Measurements from ENCODE around the gene FREM1.

Gene FREM1

DNA sequence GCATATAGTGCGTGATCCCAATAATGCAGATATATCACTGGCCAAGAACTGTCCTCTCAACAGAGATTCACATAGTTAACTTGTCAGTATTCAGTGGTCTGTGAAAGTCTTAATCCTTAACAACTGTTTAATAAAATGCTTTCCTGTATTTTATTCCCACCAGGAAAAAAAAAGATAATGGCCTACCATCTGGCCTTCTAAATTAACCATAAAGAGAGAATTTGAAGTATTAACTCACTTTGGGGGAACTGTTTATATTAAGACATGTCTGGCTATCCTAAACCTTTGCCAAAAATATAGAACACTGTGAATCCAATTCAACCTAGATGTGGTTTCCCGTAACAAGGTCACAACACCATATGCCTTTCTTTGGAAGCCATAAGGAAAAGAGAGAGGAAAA lies 818 bp upstream of the FREM1 start:
- DNase-seq (ENCODE audit: low read depth): no peak

DNA sequence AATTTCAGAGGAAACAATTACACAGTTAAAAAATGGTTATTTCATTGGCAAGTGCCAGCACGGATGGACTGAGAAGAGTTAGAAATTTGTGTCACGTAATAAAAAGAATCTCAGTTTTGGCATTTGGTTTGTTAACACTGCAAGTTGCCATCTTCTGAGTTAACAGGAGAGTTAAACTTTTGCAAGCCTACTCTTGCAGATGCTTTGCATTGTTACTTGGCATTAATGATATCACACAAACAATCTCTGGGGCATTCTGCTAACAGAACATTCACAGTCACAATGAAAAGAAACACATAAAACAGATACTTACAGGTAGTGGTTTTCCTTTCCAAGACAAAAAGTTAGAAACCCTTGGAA lies 647 bp downstream of the FREM1 start:
- DNase-seq (ENCODE audit: low read depth): no peak

DNA sequence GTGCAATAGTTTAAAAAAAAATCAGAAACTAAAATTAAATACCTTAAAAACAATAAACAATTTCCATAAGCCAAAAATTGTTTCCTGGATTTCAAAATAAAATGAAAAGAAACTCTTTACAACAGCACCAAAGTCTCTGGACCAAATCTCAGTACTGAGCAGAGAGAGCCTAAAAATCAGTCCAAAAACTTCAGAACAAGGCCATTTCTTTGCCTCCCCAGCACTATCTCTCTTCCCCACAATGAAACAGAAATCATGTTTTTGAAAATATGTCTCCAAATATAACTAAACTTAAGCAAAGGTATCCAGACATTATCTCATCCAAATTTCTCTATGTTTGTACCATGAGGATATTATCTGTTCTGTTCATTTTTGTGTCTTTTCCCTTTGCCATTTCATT lies 1.0 kb downstream of the FREM1 start:
- DNase-seq (ENCODE audit: low read depth): no peak

DNA sequence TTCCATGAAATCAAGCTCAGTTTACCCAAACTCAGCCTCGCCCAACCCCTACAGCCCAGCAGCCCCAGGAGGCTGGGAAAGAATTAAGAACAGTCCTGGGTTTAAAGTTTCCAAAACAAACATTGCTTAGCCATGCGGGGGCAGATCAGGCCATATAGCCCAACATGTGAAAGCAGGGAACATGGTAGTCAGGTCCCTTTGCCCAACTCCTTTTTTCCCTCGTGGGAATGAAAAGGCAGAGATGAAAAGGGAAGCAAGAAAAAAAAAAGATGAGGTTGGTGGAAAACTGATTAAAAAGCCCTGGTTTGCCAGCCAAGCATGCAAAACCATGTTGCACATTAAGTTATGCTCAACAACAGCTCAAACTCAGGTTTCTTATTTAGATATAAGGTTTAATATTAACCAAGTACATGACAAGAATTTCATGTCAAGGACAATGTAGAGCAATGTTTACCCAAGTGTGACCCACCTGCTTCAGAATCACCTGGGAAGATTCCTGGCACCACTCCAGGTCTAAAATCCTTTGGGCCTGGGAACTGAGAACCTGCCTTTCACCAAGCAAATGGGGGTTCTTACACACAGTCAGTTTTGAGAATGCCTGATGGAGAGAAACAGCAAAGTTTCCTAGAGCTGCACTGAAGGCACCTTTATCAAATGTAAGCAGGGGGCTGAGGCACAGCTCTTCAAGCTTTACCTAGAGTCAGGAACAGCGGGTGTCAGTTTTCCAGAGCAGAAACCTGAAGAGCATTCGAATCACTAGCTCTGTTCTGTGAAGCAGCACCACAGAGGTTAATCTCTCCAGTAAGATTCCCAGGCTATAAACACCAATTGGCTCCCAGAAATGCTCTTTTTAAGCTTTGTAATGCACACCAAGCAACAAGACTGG lies 1.7 kb downstream of the FREM1 start:
- no peak for DNase-seq (ENCODE audit: low read depth)

DNA sequence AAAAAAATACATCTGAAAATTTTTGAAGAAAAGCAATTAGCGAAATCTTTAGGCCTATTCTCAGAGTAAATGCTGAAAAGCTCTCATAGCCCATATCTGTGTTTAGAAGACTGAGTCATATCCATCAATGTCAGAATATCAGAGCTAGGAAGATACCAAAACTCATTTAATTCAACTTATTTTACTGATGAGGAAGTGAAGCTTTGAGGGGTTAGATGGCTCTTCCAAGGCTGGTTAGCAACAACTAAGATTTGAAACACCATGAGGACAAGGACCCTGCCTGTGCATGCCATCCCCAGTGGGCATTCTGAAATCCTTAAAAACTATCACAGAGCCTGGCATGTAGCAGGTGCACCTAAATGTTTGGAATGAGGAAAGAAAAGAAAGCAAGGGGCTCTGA lies 2.5 kb downstream of the FREM1 start:
- DNase-seq (ENCODE audit: low read depth): no peak

DNA sequence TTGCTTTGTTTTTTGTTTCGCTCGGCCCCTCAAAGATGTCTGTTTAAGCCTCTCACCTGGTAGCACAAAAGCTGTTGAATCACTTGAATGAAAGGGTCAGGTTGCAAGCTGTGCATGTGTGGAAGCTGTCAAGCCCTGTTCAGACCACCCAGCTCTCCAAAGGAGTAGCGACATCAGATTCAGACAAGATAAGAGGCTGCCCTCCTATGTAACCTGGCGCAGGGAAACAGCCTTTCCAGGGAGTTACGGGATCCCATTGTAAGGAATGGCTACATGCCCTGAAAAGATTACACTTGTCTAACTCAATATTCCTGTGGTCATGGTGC lies 2.9 kb downstream of the FREM1 start:
- DNase-seq (ENCODE audit: low read depth): no peak

DNA sequence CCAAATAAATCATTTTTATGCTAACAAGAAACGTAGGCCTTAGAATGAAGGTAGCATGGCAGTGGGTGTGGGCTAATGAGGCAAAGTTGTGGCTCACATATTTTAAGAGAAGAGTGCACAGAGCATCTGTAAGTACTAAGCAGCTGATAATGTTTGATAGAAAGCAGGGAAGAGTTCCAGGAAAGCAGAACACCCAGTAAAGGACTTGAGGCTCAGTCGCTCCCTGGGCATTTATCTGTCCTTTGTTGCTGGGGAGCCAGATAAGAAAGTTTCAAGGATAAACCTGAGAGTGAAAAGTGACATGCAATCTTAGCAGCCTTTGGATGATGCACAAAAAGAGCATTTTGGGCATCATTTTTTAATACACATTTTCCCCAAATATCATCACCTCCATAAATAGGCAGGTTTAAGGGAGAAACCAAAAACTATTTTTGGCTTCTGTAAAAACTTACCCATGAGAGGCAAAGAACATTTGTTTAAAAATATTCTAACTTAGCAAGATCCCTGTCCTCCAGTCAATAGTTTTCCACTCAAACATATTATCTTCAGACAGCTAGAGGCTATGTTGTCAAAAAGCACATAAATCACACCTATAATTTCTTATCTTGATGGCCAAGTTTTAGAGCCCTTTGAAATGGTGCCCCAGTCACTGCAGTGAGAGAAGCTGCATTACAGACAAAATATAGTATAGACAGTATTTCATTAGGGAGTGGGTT lies 3.4 kb downstream of the FREM1 start:
- no peak for DNase-seq (ENCODE audit: low read depth)

DNA sequence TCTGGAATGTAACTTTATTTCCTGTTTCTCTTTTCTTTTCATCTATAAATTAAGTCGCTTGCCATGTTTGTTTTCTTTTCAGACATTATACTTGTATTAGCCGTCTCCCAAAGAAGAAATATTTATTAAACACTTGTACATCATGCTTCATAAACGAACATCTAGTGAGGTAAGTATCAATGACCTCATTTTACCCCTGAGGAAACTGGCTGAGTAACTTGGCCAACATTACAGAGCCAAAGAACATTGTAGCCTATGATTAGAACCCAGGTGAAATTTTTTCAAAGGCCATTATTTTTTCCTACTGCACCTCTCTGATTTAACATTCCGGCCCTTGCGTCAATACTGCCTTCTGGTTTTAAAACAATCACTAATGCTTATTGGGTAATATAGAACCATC lies 4.2 kb downstream of the FREM1 start:
- DNase-seq (ENCODE audit: low read depth): no peak

DNA sequence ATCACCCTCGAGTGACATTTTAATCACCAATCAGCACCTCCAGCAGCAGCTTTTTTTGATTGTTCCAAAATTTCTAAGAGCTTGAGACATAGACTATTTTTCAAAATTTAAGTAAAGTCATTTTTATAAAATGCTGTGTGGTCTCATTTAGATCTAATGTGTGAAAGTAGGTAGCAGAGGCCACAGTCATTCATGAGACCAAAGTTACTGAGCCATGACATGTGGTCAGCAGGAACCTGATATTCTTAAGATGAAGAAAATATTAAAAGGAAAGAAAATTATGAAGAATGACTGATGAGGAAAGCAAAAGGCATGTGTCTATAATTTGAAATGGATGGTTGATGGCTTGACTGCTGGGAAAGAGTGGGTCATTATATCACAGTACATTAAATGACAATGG lies 7.2 kb downstream of the FREM1 start:
- no peak for DNase-seq (ENCODE audit: low read depth)

DNA sequence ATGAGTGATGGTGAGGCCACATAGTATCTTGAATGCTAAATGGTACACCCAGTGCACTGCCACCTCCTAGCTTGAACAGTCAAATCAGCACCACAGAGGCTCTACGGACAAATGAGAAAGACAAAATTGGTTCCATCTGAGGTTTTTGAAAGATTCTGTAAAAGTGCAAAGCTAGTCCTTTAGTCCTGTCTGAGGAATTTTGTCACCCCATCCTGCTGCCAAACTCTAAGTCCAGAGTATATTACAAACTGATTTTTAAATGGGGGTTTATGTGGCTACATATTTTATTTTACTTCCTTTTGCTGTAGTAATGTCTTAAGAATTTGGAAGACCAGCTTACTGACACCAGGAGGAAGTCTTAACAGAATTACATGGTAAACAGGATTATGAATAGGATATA lies 7.7 kb downstream of the FREM1 start:
- no peak for DNase-seq (ENCODE audit: low read depth)

DNA sequence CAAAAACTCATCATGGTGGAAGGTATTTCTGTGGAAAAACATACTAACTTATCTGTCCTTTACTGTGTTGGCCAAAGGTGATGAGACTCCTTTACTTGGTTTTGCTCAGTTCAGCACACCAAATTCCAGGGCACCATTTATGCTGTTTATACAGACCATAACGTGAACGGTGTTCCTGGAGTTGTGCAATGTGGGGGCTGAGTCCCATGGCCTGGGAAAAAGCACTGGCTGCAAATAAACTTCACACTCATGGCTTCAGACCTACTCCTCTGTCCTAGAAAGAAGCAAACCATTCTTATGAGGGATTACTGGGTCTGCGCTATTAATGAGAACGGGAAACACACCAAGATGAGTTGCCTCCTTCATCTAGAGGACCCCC lies 10.4 kb downstream of the FREM1 start:
- no peak for DNase-seq (ENCODE audit: low read depth)

DNA sequence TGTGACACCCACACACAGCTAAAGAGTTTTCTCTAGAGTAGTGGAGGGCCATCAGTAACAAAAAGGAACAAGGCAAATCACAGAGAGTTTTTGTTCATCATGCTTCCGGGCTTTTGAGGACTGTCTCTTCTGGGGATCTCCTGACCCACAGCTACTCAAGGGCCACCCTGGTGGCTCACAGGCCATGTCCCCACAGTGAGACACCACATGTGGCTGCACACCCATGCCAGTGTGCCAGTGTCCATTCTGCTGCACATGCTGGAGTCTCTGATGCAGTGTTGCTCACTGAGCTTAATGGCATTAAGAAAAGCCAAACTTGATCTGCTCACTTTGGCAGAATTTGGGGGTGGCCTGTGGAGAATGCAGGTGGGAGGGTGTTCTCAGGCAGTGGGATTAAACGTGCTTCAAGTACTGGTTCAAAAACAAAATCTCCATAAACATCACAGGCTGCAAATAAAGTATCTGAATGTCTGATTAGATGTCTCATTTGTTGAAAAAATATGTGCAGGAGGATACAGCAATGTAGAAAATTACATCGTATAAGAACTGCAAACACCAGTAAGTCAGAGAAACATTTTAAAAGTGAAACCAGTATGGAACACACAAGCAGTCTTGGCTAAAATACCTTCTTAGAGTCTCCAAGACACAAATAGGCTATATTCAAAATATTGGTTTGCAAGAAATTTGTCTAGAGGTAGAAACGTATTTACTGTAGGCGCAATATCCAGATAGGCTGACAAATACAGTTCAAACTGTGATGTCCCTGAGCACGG lies 11.0 kb downstream of the FREM1 start:
- DNase-seq (ENCODE audit: low read depth): no peak

DNA sequence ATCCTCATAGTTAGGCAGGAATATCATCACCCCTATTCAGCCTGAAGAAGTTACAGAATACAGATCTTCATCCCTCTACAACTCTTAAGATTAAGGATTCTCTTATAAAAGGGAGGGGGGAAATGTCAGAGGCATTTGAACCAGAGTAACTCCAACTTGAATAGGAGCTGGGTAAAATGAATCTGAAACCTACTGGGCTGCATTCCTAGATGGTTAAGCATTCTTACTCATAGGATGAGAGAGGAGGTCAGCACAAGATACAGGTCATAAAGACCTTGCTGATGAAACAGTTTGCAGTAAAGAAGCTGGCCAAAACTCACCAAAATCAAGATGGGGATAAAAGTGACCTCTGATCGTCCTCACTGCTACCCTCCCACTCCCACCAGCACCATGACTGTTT lies 14.4 kb downstream of the FREM1 start:
- no peak for DNase-seq (ENCODE audit: low read depth)

DNA sequence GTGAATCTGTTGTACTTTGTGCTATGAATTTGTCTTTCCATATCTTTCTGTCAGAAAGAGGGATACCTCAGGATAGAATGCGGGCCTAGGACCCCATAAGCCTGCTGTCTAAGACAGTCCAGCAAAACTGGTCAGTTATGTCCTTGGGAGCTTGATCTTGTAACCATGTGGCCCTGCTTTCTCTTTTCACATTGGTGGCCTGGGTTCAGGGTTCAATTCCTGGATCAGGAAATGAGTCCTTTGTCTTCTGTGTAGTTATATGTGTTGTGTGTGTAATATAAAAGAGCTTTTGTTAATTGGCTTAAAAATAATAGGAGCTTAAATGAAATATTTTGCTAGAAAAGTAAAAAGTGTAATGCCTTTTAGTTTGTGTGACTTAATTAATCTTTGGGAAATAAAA lies 16.9 kb downstream of the FREM1 start:
- no peak for DNase-seq (ENCODE audit: low read depth)

DNA sequence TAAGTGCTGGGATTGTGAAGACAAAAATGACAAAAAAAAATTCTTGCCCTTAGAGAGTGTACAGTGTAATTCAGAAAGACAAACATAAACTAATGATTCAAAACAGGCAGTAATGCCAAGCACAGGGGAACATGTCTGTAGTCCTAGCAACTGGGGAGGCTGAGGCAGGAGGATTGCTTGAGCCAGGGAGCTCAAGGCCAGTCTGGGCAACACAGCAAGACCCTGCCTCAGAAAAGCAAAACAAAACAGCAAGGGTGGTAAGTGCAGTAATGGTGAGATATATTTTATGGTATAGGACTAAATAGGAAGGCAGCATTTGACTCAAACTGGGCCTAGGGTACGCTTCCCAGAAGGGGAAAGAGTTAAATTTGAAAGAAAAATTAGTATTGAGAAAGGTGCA lies 18.9 kb downstream of the FREM1 start:
- no peak for DNase-seq (ENCODE audit: low read depth)

DNA sequence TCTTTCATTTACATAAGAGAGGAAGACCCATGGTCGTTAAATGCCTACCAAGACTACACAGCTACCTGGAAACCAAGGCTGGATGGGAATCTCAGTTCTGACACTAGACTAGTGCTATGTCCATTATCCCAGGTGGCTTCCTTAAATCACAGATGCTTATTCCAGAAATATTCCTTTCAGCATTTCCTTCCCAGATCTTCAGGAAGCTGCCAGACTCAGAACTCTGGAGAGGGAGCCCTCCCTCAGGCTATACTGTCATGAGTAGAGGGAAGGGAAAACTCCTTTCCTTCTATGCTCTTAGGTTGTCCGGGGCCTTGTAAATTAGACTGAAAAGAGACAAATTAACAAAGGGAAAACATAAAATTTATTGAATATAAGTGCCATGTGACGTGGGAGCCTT lies 20.8 kb downstream of the FREM1 start:
- DNase-seq (ENCODE audit: low read depth): no peak

DNA sequence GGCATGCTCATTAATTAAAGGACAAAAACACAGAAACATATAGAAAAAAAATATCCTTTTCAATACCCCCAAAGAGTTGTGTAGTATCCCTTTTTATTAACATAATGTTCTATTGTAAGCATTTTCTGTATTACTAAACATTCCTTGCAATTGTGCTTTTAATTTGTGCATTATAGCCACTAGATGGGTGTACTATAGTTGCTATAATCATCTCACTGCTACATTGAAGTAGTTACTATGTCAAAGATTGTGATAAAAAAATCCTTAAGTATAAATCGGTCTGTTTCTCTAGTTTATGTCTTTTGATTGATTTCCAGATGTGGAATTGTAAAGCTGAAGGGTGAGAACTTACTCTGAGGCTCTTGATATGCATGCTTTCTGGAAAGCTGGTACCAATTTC lies 21.4 kb downstream of the FREM1 start:
- no peak for DNase-seq (ENCODE audit: low read depth)

DNA sequence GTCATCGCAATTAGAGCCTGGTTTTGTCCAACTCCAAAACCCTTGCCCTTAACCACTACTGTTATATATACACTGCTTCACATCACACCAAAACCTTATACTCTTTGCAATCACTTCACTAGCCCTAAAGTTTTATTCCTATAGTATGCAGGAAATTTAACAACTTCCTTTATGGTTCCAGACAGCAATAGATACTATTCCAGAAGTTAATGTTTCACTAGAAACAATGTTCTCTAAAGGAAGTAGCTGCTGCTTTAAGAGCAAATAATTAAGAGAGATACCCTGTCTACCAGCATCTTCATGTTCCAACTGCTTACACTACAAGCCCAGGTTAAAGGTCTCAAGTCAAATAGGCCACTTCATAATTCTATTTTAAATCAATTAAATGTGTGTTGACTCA lies 22.0 kb downstream of the FREM1 start:
- DNase-seq (ENCODE audit: low read depth): no peak

DNA sequence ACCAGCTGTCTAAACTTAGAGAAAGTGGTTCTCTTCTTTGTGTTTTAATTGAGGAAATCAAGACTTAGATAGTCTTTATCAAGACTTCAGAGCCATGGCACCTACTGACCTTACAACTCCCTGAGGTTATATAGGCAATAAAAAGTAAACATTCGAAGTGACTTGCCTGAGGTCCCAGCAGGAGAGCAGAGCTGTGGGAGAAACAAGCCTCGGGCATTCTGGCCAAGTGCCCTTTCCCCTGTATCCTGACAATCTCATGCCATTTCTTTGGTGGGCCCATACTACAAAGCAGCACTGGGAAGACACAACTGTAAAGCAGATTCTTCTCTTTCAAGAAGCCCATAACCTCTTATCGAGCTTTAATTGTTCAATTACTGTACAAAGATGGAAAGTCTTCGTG lies 23.1 kb downstream of the FREM1 start:
- DNase-seq (ENCODE audit: low read depth): no peak

DNA sequence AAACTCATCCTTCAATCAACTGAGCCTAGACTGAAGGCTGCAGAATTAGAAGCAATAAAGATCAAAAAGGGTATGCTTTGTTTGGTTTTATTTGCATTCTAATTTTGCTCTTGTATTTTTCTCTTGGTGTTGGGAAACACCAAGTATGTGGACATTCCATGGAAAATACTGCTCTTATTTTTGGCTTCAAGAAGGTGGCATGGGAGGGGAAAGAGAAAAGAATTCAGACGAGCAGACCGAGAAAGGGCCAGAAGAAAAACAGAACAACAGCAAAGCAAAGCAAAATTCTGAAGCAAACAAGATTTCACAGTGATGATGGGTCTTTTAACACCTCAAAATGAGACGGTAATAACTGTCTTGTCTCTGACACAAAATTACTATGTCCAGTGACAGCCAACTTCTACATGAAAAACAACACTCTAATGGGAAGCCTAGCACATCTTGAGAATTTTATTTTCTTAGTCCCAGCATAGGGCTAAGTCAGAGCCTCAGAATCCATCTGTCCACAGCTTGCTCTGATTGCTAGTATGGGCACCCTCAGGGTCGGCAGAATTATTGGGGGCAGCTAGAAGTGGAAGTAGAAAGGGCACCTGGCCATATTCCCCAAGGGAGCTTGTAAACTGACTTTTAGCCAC lies 26.8 kb downstream of the FREM1 start:
- no peak for DNase-seq (ENCODE audit: low read depth)

DNA sequence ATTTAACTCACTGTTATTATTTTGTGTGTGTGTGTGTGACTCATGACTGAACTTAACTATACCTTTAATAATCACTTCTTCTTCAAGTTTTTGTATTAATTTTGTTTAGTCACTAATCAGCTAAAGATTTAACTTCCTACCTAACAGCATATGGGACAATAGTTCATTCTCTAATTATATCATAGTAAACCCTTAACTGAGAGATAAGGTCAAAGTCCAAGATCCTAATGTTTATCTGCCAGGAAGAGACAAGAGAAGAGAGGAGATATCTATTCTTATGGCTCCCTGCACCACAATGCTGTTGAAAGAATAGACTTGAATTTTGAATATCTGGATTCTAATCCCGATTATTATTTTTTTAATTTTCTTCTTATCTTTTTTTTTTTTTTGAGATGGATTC lies 28.1 kb downstream of the FREM1 start:
- DNase-seq (ENCODE audit: low read depth): no peak

DNA sequence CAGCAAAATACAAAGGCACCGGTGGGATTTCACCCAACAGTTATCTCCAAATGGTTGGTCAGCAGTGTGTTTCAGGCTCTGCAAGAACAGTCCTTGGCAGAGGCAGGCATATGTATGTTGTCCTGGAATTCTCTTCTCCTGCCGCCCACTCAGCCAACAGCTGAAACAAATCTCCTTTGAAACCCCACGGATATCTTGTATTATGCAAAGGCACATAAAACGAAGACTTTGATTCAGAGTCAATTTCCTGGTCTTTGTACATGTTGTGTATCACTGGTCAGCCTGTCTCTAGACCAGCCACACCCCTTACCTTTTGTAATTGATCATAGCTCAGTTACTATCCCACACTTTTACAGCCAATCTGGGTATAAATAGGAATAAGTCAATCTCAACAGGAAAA lies 29.2 kb downstream of the FREM1 start:
- DNase-seq (ENCODE audit: low read depth): no peak

DNA sequence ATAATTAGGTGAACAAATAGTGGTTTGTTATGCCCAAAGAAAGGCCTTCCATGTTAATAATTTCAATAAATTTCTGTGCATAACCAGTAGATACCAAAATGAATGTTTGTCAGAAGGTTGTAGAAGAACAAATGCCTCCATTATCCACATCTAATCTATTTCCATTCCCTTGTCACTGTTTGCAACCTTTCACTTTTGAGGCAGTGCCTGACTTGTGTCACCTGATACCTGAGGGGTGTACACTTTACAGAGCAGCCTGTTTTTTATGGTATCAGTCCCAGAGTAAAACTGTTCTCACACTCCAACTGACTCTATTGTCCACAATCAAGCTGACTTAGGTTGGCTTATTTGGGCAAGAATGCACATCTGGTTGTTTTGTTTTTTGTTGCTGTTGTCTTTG lies 40.1 kb downstream of the FREM1 start:
- no peak for DNase-seq (ENCODE audit: low read depth)
